Suprapubic skin (tissue), 3 donors: ENCODE data around the gene UCK2.

Experiments
- EP300 ChIP-seq: sonication (generic); formaldehyde crosslinking; IDR thresholded peaks from one replicate; pipeline ENCODE4 v1.6.1; 2017; ENCODE audit warnings: antibody characterized with exemption
- POLR2A ChIP-seq, 2 donors: fragments of 450-650 bp; IDR thresholded peaks; one replicate each; pipeline ENCODE4 v1.6.1; 2017; ENCODE audit warnings: antibody characterized with exemption in 2 of 2, mild to moderate bottlenecking in 2 of 2, moderate library complexity in 2 of 2
- TF ChIP-seq, protein P1 (sequence below), 2 donors: fragments of 200-600 bp in 1 of 2; fragments of 450-650 bp in 1 of 2; sonication (generic) in 1 of 2; IDR thresholded peaks; one replicate each; pipeline ENCODE4 v1.5.1; 2016 to 2019; ENCODE audit warnings: antibody characterized with exemption in 2 of 2, mild to moderate bottlenecking in 1 of 2, moderate library complexity in 1 of 2

DNA sequence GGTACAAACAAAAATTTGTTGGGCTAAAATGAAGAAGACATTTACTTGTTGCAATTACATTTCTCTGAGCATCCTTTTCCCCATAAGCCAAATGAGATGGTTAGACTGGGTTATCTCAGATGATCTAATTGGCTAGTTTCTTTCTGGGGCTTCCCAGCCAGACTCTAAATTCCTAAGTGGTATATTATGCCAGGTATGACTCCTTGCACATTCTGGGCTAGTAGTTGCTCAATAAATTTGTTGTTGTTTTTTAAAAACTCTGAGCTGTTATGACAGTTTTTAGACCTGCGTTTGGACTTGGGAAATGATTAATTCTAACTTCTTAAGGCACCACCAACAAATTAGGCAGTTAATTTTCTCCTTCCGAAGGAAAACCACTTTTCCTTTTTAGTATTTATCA, 66.1 kb downstream of the UCK2 start:
- TF ChIP-seq, protein P1, sequence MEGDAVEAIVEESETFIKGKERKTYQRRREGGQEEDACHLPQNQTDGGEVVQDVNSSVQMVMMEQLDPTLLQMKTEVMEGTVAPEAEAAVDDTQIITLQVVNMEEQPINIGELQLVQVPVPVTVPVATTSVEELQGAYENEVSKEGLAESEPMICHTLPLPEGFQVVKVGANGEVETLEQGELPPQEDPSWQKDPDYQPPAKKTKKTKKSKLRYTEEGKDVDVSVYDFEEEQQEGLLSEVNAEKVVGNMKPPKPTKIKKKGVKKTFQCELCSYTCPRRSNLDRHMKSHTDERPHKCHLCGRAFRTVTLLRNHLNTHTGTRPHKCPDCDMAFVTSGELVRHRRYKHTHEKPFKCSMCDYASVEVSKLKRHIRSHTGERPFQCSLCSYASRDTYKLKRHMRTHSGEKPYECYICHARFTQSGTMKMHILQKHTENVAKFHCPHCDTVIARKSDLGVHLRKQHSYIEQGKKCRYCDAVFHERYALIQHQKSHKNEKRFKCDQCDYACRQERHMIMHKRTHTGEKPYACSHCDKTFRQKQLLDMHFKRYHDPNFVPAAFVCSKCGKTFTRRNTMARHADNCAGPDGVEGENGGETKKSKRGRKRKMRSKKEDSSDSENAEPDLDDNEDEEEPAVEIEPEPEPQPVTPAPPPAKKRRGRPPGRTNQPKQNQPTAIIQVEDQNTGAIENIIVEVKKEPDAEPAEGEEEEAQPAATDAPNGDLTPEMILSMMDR (IDR thresholded peaks at IDR 0.05) = no peak
- TF ChIP-seq POLR2A (IDR thresholded peaks at IDR 0.05) (no peak), EP300 (no peak)
